Measurements from ENCODE around the gene LRRC8C. TPM values are rescaled to one million over a fixed set of nuclear protein-coding genes. Genes with fewer than 3 reads are reported as not detected.

Gene LRRC8C
- total and polyA plus RNA-seq, 2 donors (not counting 1 experiment from before 2014, with no cell fraction given) = 3.9 to 6.8 TPM

DNA sequence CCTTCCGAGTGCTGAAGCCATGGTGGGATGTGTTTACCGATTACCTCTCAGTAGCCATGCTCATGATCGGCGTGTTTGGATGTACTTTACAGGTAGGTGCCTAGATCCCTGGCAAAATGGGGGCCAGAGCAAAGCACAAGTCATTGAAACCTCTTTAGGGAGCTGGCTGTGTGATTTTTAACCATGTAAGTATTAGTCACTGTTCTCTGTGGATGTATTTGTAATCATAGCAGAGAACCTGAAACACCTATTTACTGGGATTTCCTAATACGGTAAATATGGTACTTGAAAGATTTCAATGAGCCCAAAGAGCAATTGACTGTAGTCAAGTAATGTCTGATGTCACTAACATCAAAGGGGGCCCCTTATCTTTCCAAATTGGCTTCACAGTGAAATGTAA lies 53.6 kb downstream of the LRRC8C start:
- POLR2A ChIA-PET = no interaction called here
- no peak overlapping the region for H3K4me2 ChIP-seq (replicated peaks; ENCODE audit: low read depth, low read length, poor library complexity, severe bottlenecking)
- peaks cover 0 to 6% (median 2%) of the 10 kb centered on the region in 3 donors for H3K9me3 ChIP-seq (ENCODE audit: control extremely low read depth in 1 of 3, control insufficient read depth in 2 of 3, insufficient read depth in 1 of 3, low read length in 2 of 3)
- 100% methylated on average over 5 of the region's 5 CpGs for WGBS (ENCODE audit: insufficient coverage)
- TF ChIP-seq CTCF (IDR thresholded peaks at IDR 0.05) (no peak), EZH2 (IDR thresholded peaks at IDR 0.05; ENCODE audit: borderline replicate concordance, insufficient read depth, low read depth, low read length, poor library complexity, severe bottlenecking) (no peak)
- H3K27me3 ChIP-seq (replicated peaks in 1 of 4; ENCODE audit: control extremely low read depth in 1 of 4, control insufficient read depth in 3 of 4, insufficient read depth in 4 of 4, low read length in 3 of 4) = no peaks in the 10 kb centered on the region
- Mint-ChIP-seq H3K27ac (no peak overlapping the region), H3K4me1 (peaks cover 12% of the 10 kb centered on the region), H3K4me3 (no peak overlapping the region), H3K27me3 (no peaks in the 10 kb centered on the region), H3K9me3 (ENCODE audit: insufficient read depth) (no peaks in the 10 kb centered on the region)
- H2AFZ ChIP-seq (ENCODE audit: insufficient read depth, low read depth, low read length, poor library complexity, severe bottlenecking) = no peak overlapping the region
- intact Hi-C loops (cut with micrococcal nuclease) = no loop called here
- CTCF ChIA-PET = interaction anchor here (0.8 kb wide), 1 partner anchor 15 kb away, joined by 3 read pairs; no protein-coding TSS in a partner anchor
- H4K20me1 ChIP-seq (ENCODE audit: control insufficient read depth, insufficient read depth, low read length, poor library complexity, severe bottlenecking) = no peaks in the 10 kb centered on the region
- H3K36me3 ChIP-seq (replicated peaks in 1 of 2; ENCODE audit: control extremely low read depth in 1 of 2, control insufficient read depth in 1 of 2, extremely low read depth in 1 of 2, insufficient read depth in 2 of 2, low read length in 1 of 2) = peaks cover 2 to 18% of the 10 kb centered on the region in 2 experiments
- H3K4me3 ChIP-seq (ENCODE audit: control extremely low read depth in 1 of 5, extremely low read depth in 1 of 5, insufficient read depth in 1 of 5, low read depth in 2 of 5, low read length in 4 of 5) = no peak overlapping the region
- H3K27ac ChIP-seq (ENCODE audit: low read length in 2 of 2) = no peak overlapping the region
- DNase-seq (no peak), ATAC-seq (ENCODE audit: low read depth) (no peak)
- peaks cover 35% of the 10 kb centered on the region for H3K79me2 ChIP-seq (ENCODE audit: control insufficient read depth, insufficient read depth, low read length)
- no peak overlapping the region for H3K9ac ChIP-seq (ENCODE audit: low read length)
- peaks cover 2% of the 10 kb centered on the region in 2 donors for H3K4me1 ChIP-seq (ENCODE audit: control insufficient read depth in 2 of 2, insufficient read depth in 2 of 2, low read length in 2 of 2)

DNA sequence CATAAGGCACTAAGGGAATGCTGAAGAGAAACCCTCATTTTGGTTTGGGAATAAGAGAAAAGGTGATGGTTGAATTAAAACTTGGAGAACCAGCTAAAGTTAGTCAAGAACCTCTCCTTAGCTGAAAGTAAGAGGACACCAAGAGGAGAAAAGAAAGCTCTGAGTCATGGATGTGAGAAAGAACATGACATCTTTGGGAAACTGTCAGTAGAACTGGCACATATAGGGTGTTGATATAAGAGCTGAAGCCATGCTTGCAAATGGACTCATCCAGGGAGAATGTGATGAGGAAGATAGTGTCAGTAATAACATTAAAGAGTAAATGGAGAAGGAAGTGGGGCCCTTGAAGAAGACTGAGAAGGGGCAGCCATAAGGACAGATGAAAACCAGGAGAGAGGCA lies 54.3 kb downstream of the LRRC8C start:
- no peak overlapping the region for H3K4me2 ChIP-seq (replicated peaks; ENCODE audit: low read depth, low read length, poor library complexity, severe bottlenecking)
- H4K20me1 ChIP-seq (ENCODE audit: control insufficient read depth, insufficient read depth, low read length, poor library complexity, severe bottlenecking) = no peaks in the 10 kb centered on the region
- Mint-ChIP-seq H3K4me3 (no peak overlapping the region), H3K27ac (no peak overlapping the region), H3K27me3 (no peaks in the 10 kb centered on the region), H3K9me3 (ENCODE audit: insufficient read depth) (no peaks in the 10 kb centered on the region), H3K4me1 (peaks cover 17% of the 10 kb centered on the region)
- H3K27ac ChIP-seq (ENCODE audit: low read length in 2 of 2) = no peak overlapping the region
- H3K36me3 ChIP-seq (replicated peaks in 1 of 2; ENCODE audit: control extremely low read depth in 1 of 2, control insufficient read depth in 1 of 2, extremely low read depth in 1 of 2, insufficient read depth in 2 of 2, low read length in 1 of 2) = peaks cover 2 to 18% of the 10 kb centered on the region in 2 experiments
- no peak overlapping the region for H3K9ac ChIP-seq (ENCODE audit: low read length)
- no peak for TF ChIP-seq CTCF (IDR thresholded peaks at IDR 0.05)
- no peak for TF ChIP-seq EZH2 (IDR thresholded peaks at IDR 0.05; ENCODE audit: borderline replicate concordance, insufficient read depth, low read depth, low read length, poor library complexity, severe bottlenecking)
- ChIA-PET POLR2A (no interaction called here), CTCF (no interaction called here)
- peaks cover 35% of the 10 kb centered on the region for H3K79me2 ChIP-seq (ENCODE audit: control insufficient read depth, insufficient read depth, low read length)
- H3K4me1 ChIP-seq (ENCODE audit: control insufficient read depth in 2 of 2, insufficient read depth in 2 of 2, low read length in 2 of 2) = no peaks in the 10 kb centered on the region
- intact Hi-C loops (cut with micrococcal nuclease) = no loop called here
- no peak overlapping the region for H2AFZ ChIP-seq (ENCODE audit: insufficient read depth, low read depth, low read length, poor library complexity, severe bottlenecking)
- ATAC-seq (ENCODE audit: low read depth) = no peak
- no peaks in the 10 kb centered on the region for H3K27me3 ChIP-seq (replicated peaks in 1 of 4; ENCODE audit: control extremely low read depth in 1 of 4, control insufficient read depth in 3 of 4, insufficient read depth in 4 of 4, low read length in 3 of 4)
- DNase-seq = no peak
- H3K9me3 ChIP-seq (ENCODE audit: control extremely low read depth in 1 of 3, control insufficient read depth in 2 of 3, insufficient read depth in 1 of 3, low read length in 2 of 3) = peaks cover 0 to 1% (median 0%) of the 10 kb centered on the region in 3 donors
- H3K4me3 ChIP-seq (ENCODE audit: control extremely low read depth in 1 of 5, extremely low read depth in 1 of 5, insufficient read depth in 1 of 5, low read depth in 2 of 5, low read length in 4 of 5) = no peak overlapping the region
